IMR-90 (cell line): Measurements from ENCODE around the gene PEX5L. TPM values are rescaled to one million over a fixed set of nuclear protein-coding genes. Genes with fewer than 3 reads are reported as not detected.

ENCODE experiments used
- ATAC-seq: fragments of 200-7000 bp; cut with Tn5 transposase; 2 replicates; pipeline ENCODE4 v1.9.1; 2020; ENCODE audit warnings: low read depth, mild to moderate bottlenecking, moderate library complexity
- BruUV-seq: library from RNA; stranded (reverse); fragments of 400-500 nt; replicated peaks from 2 replicates; lab custom pipeline; 2021; lab: Mats Ljungman, UMichigan
- CTCF ChIA-PET: fragments of 300-600 bp; formaldehyde crosslinking; extraction: SDS; loops from one replicate; lab custom pipeline; 2021; ENCODE audit warnings: antibody characterized with exemption; lab: Yijun Ruan, JAX
- POLR2A ChIA-PET: fragments of 300-600 bp; sonication (Branson Sonifier 250); formaldehyde crosslinking; loops from one replicate; lab custom pipeline; 2022; ENCODE audit warnings: antibody characterized with exemption; ENCODE audit not compliant: unreplicated experiment; lab: Charles Lee
- DNase-seq: peaks from one replicate; pipeline ENCODE4 v3.0.0; 2013
- H2AFZ ChIP-seq: replicated peaks from 2 replicates; pipeline ENCODE3; 2013; ENCODE audit warnings: low read length, mild to moderate bottlenecking; ENCODE audit not compliant: poor library complexity
- H2AK5ac ChIP-seq: 2 replicates; pipeline ENCODE4 v1.6.1; 2013; ENCODE audit warnings: low read depth, low read length, inconsistent platforms
- H2AK9ac ChIP-seq: replicated peaks from 2 replicates; pipeline ENCODE3; 2013; ENCODE audit warnings: mild to moderate bottlenecking, low read depth, low read length, moderate library complexity; ENCODE audit not compliant: poor library complexity
- H2BK120ac ChIP-seq: 2 replicates; pipeline ENCODE4 v1.6.1; 2013; ENCODE audit warnings: low read depth, low read length, inconsistent platforms
- H2BK15ac ChIP-seq: 3 replicates; pipeline ENCODE4 v1.6.1; 2013; ENCODE audit warnings: low read depth, low read length, inconsistent platforms
- H2BK20ac ChIP-seq: 2 replicates; pipeline ENCODE4 v1.6.1; 2013; ENCODE audit warnings: low read depth, mild to moderate bottlenecking, inconsistent platforms, low read length, moderate library complexity
- H2BK5ac ChIP-seq: 2 replicates; pipeline ENCODE4 v1.6.1; 2013; ENCODE audit warnings: mild to moderate bottlenecking, low read depth, low read length, inconsistent platforms; ENCODE audit not compliant: poor library complexity, severe bottlenecking
- H3K14ac ChIP-seq: replicated peaks from 2 replicates; pipeline ENCODE4 v1.6.1; 2013; ENCODE audit warnings: low read depth, low read length, inconsistent platforms
- H3K18ac ChIP-seq: 2 replicates; pipeline ENCODE4 v1.6.1; 2013; ENCODE audit warnings: low read depth, low read length, control low read depth
- H3K23ac ChIP-seq: 2 replicates; pipeline ENCODE4 v1.6.1; 2013; ENCODE audit warnings: low read depth, low read length, inconsistent platforms
- H3K27ac ChIP-seq: 2 replicates; pipeline ENCODE4 v1.5.1; 2013; ENCODE audit warnings: mild to moderate bottlenecking, control low read depth, low read length; ENCODE audit not compliant: insufficient read depth
- H3K27me3 ChIP-seq: 2 replicates; pipeline ENCODE4 v1.6.1; 2013; ENCODE audit warnings: low read length; ENCODE audit not compliant: control insufficient read depth, insufficient read depth
- H3K36me3 ChIP-seq: 2 replicates; pipeline ENCODE4 v1.6.1; 2013; ENCODE audit warnings: low read length, mixed read lengths; ENCODE audit not compliant: control insufficient read depth, insufficient read depth
- H3K4ac ChIP-seq: 2 replicates; pipeline ENCODE4 v1.6.1; 2013; ENCODE audit warnings: low read depth, low read length, inconsistent platforms
- H3K4me1 ChIP-seq: 2 replicates; pipeline ENCODE4 v1.6.1; 2013; ENCODE audit warnings: low read length, mixed read lengths; ENCODE audit not compliant: control insufficient read depth, insufficient read depth
- H3K4me2 ChIP-seq: 2 replicates; pipeline ENCODE4 v1.6.1; 2013; ENCODE audit warnings: low read depth, mild to moderate bottlenecking, control low read depth, low read length, moderate library complexity
- H3K4me3 ChIP-seq: 2 replicates; pipeline ENCODE4 v1.5.1; 2013; ENCODE audit warnings: low read depth, mild to moderate bottlenecking, control low read depth, low read length, moderate library complexity; ENCODE audit not compliant: insufficient read depth
- H3K56ac ChIP-seq: 2 replicates; pipeline ENCODE4 v1.6.1; 2013; ENCODE audit warnings: low read length, inconsistent platforms; ENCODE audit not compliant: insufficient read depth; ENCODE audit errors: extremely low read depth
- H3K79me1 ChIP-seq, 2 experiments: 2 replicates each; pipeline ENCODE4 v1.6.1; 2013; ENCODE audit warnings: low read length in 2 of 2, inconsistent platforms in 1 of 2, low read depth in 1 of 2
- H3K9ac ChIP-seq: 2 replicates; pipeline ENCODE4 v1.6.1; 2013; ENCODE audit warnings: low read depth, low read length, control low read depth
- H3K9me1 ChIP-seq: 2 replicates; pipeline ENCODE4 v1.6.1; 2013; ENCODE audit warnings: low read length, inconsistent platforms; ENCODE audit not compliant: insufficient read depth
- H3K9me3 ChIP-seq: 2 replicates; pipeline ENCODE4 v1.6.1; 2013; ENCODE audit warnings: low read length; ENCODE audit not compliant: control insufficient read depth, insufficient read depth
- H4K20me1 ChIP-seq: 2 replicates; pipeline ENCODE4 v1.6.1; 2013; ENCODE audit warnings: low read length, inconsistent platforms; ENCODE audit not compliant: insufficient read depth
- H4K5ac ChIP-seq: 2 replicates; pipeline ENCODE4 v1.6.1; 2013; ENCODE audit warnings: mild to moderate bottlenecking, low read depth, low read length, control low read depth
- H4K8ac ChIP-seq, 2 experiments: 2 replicates each; pipeline ENCODE4 v1.6.1; 2013; ENCODE audit warnings: low read depth in 2 of 2, low read length in 2 of 2, control low read depth in 1 of 2, inconsistent platforms in 1 of 2
- H4K91ac ChIP-seq: 2 replicates; pipeline ENCODE4 v1.6.1; 2013; ENCODE audit warnings: low read depth, low read length, inconsistent platforms; ENCODE audit not compliant: insufficient read depth
- CHD1 ChIP-seq: IDR thresholded peaks from 2 replicates; pipeline ENCODE4 v1.6.1; 2012; ENCODE audit warnings: low read depth, low read length, improper control_type of control experiment
- MAFK ChIP-seq: IDR thresholded peaks from 2 replicates; pipeline ENCODE4 v1.6.1; 2012; ENCODE audit warnings: low read depth, low read length, improper control_type of control experiment
- MAZ ChIP-seq: IDR thresholded peaks from 2 replicates; pipeline ENCODE4 v1.6.1; 2012; ENCODE audit warnings: low read depth, mild to moderate bottlenecking, low read length, improper control_type of control experiment, moderate library complexity, borderline replicate concordance
- MXI1 ChIP-seq: IDR thresholded peaks from 2 replicates; pipeline ENCODE4 v1.6.1; 2012; ENCODE audit warnings: low read depth, mild to moderate bottlenecking, low read length, moderate library complexity, borderline replicate concordance
- WGBS, 2 experiments: methylation state at CpG; one replicate each; pipeline versions ENCODE4 v1.1.5 to v1.1.7; 2013; ENCODE audit warnings: missing lambda C conversion rate in 2 of 2; ENCODE audit not compliant: insufficient read length in 1 of 2; ENCODE audit errors: extremely low coverage in 2 of 2; 5-methylcytosine and 5-hydroxymethylcytosine counted together
- dilution Hi-C: fragments of 300-500 bp; cut with HindIII; formaldehyde crosslinking; loops from one replicate; pipeline ENCODE4 v1.14.3; 2018; ENCODE audit warnings: low sequenced_read_pairs; ENCODE audit not compliant: unreplicated experiment
- in situ Hi-C: fragments of 300-500 bp; cut with MboI; formaldehyde crosslinking; loops from 3 replicates; pipeline ENCODE4 v1.14.3; 2019; ENCODE audit warnings: low sequenced_read_pairs, inconsistent platforms, mixed read lengths
- intact Hi-C: fragments of 100-400 bp; cut with micrococcal nuclease; formaldehyde crosslinking; loops from 2 replicates; pipeline ENCODE4 v1.10.0; 2022
- polyA plus RNA-seq, 3 experiments: library from polyadenylated mRNA; depleted of rRNA; stranded (reverse); fragments of >200 nt; gene quantifications; 2 replicates each; pipeline ENCODE4 v1.2.3, GENCODE V29; 2012; ENCODE audit warnings: low replicate concordance in 1 of 3
- total RNA-seq: library from RNA; depleted of rRNA; stranded (reverse); fragments of >200 nt; gene quantifications from 2 replicates; pipeline ENCODE4 v1.2.3, GENCODE V29; 2012
- TF ChIP-seq, protein P1 (sequence below): conservative IDR thresholded peaks from 2 replicates; pipeline ENCODE4 v1.5.1; 2012; ENCODE audit warnings: mild to moderate bottlenecking, low read depth, low read length, improper control_type of control experiment

PEX5L gene
- total and polyA plus RNA-seq, 2 of the 4 experiments (the other 2 are of a cell fraction), result not detected

DNA sequence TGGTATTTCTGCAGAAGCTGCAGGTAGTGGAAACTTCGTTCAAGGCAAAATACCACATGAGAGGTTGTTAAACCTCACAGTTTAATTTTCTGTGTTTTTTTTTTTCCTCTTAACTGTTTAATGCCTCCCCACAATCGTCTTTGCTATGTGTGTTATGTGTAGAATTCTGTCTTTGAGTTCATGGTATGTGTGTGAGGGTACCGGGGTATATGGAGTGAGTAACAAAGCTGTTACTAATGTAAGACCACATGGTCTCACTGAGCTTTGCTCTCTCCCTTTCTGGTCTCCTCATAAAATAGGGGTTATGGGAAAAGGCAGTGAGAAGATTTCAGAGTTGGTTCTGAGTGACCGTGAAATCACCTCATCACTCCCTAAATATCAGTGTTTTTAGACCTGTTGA lies 240.3 kb downstream of the PEX5L start:
- Histone ChIP-seq H2BK20ac (no peak overlapping the region), H2BK5ac (no peak overlapping the region), H2AK5ac (no peak overlapping the region), H3K27me3 (no peaks in the 10 kb centered on the region), H3K4me3 (no peak overlapping the region), H3K4me2 (no peak overlapping the region), H4K91ac (no peak overlapping the region), H3K9me3 (no peaks in the 10 kb centered on the region), H4K20me1 (no peaks in the 10 kb centered on the region), H3K23ac (no peak overlapping the region), H4K8ac (no peak overlapping the region), H3K18ac (no peak overlapping the region), H3K36me3 (no peaks in the 10 kb centered on the region), H3K14ac (no peak overlapping the region), H2BK15ac (no peak overlapping the region), H3K9ac (no peak overlapping the region), H3K79me1 (no peaks in the 10 kb centered on the region), H2BK120ac (no peak overlapping the region), H3K4me1 (no peaks in the 10 kb centered on the region), H4K5ac (no peak overlapping the region), H3K27ac (no peak overlapping the region), H3K9me1 (no peaks in the 10 kb centered on the region), H3K4ac (no peak overlapping the region), H2AFZ (no peak overlapping the region), H3K56ac (no peak overlapping the region), H2AK9ac (no peak overlapping the region)
- no peak for DNase-seq
- intact Hi-C loops (no loop called here), in situ Hi-C loops (no loop called here), dilution Hi-C loops (no loop called here)
- ChIA-PET POLR2A (no interaction called here), CTCF (no interaction called here)
- no peak for ATAC-seq
- no CpG with 5 or more reads among the region's 4 CpGs for WGBS, 2 experiments
- no peak for TF ChIP-seq MAZ
- TF ChIP-seq CHD1, result no peak
- no peak for TF ChIP-seq MXI1
- TF ChIP-seq, protein P1, sequence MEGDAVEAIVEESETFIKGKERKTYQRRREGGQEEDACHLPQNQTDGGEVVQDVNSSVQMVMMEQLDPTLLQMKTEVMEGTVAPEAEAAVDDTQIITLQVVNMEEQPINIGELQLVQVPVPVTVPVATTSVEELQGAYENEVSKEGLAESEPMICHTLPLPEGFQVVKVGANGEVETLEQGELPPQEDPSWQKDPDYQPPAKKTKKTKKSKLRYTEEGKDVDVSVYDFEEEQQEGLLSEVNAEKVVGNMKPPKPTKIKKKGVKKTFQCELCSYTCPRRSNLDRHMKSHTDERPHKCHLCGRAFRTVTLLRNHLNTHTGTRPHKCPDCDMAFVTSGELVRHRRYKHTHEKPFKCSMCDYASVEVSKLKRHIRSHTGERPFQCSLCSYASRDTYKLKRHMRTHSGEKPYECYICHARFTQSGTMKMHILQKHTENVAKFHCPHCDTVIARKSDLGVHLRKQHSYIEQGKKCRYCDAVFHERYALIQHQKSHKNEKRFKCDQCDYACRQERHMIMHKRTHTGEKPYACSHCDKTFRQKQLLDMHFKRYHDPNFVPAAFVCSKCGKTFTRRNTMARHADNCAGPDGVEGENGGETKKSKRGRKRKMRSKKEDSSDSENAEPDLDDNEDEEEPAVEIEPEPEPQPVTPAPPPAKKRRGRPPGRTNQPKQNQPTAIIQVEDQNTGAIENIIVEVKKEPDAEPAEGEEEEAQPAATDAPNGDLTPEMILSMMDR, result no peak
- TF ChIP-seq MAFK, result no peak
- BruUV-seq, result no TSS peak
